ENCODE measurements around the gene KCTD20.

KCTD20 gene

DNA sequence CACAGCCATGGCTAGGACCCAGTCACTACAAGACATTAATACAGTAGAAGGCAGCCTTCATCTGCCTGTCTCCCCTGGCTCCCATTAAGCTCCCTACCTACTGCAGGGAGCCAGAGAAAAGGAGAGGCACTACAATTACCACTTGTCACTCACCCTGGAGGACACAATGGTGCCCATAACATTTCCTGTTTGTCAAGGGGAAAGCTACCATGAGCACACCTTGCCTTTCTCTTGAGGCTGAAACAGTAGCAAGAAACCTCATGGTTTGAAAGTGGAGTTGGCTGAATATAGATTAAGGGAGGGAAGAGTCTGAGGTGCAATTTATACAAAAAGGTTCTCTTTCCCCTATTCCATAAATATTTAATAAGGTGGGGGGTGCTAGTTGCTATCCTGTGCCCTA is 76.6 kb downstream of the KCTD20 start:
- POLR2A ChIA-PET, result no interaction called here
- H3K4me1 ChIP-seq (ENCODE audit: control insufficient read depth, insufficient read depth, low read length), result no peaks in the 10 kb centered on the region
- CTCF ChIA-PET, result interaction anchor here (0.6 to 2.0 kb wide), 4 partner anchors 12 to 947 kb away, joined by 3 to 5 read pairs (median 4); no protein-coding TSS in a partner anchor
- H3K4me3 ChIP-seq (ENCODE audit: low read depth, low read length), result no peak overlapping the region
- no peak overlapping the region for H3K27ac ChIP-seq (ENCODE audit: extremely low read depth, low read depth, low read length)
- TF ChIP-seq ZNF350 (tag by site-specific recombination; IDR thresholded peaks at IDR 0.05) (no peak), MEIS1 (CRISPR knock-in tag; IDR thresholded peaks at IDR 0.05; ENCODE audit: borderline replicate concordance) (0 out of 2 replicates have a peak, but pooled peaks have one; percentile 35)
- no peaks in the 10 kb centered on the region for H3K9me3 ChIP-seq (ENCODE audit: control insufficient read depth, insufficient read depth, low read depth, low read length)
- H3K36me3 ChIP-seq (ENCODE audit: control insufficient read depth in 2 of 2, insufficient read depth in 1 of 2, low read length in 2 of 2), result peaks cover 20 to 78% of the 10 kb centered on the region in 2 experiments

DNA sequence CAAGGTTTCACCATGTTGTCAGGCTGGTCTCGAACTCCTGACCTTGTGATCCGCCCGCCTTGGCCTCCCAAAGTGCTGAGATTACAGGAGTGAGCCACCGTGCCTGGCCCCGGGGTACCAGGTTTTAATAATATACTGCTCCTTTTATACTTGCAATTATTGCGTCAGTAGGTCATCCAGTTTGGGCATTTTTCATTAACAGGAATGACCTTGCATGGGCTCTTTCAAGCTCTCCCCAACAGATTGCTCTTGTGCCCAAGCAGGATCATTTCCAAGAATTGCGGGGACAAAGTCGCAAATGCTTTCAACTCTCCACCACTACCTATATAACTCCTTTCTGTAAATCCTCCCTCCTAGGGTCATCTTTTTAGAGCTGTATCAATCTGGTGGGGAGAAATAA is 80.7 kb downstream of the KCTD20 start:
- no peak overlapping the region for H3K4me3 ChIP-seq (ENCODE audit: low read depth, low read length)
- no peak overlapping the region for H3K27ac ChIP-seq (ENCODE audit: extremely low read depth, low read depth, low read length)
- H3K36me3 ChIP-seq (ENCODE audit: control insufficient read depth in 2 of 2, insufficient read depth in 1 of 2, low read length in 2 of 2), result peaks cover 20 to 64% of the 10 kb centered on the region in 2 experiments
- H3K4me1 ChIP-seq (ENCODE audit: control insufficient read depth, insufficient read depth, low read length), result no peaks in the 10 kb centered on the region
- POLR2A ChIA-PET, result no interaction called here
- TF ChIP-seq ZEB2 (tag by site-specific recombination; IDR thresholded peaks at IDR 0.05) (no peak), SETDB1 (IDR thresholded peaks at IDR 0.05; ENCODE audit: insufficient read length, low read length) (no peak), ZNF747 (tag by site-specific recombination; IDR thresholded peaks at IDR 0.05) (no peak), ZNF175 (tag by site-specific recombination; IDR thresholded peaks at IDR 0.05) (no peak), KLF10 (tag by site-specific recombination; IDR thresholded peaks at IDR 0.05) (no peak), ZNF37A (tag by site-specific recombination; IDR thresholded peaks at IDR 0.05) (no peak), ZFP41 (tag by site-specific recombination; IDR thresholded peaks at IDR 0.05; ENCODE audit: borderline replicate concordance) (no peak), ZNF560 (tag by site-specific recombination; IDR thresholded peaks at IDR 0.05; ENCODE audit: borderline replicate concordance) (no peak), ZNF140 (tag by site-specific recombination; IDR thresholded peaks at IDR 0.05) (no peak), ZNF561 (tag by site-specific recombination; IDR thresholded peaks at IDR 0.05; ENCODE audit: borderline replicate concordance) (no peak), ZFP37 (tag by site-specific recombination; IDR thresholded peaks at IDR 0.05) (no peak), RBAK (tag by site-specific recombination; IDR thresholded peaks at IDR 0.05) (no peak), ZNF248 (tag by site-specific recombination; IDR thresholded peaks at IDR 0.05) (no peak), KLF16 (tag by site-specific recombination; IDR thresholded peaks at IDR 0.05) (no peak), ZBTB7A (tag by site-specific recombination; IDR thresholded peaks at IDR 0.05; ENCODE audit: low read depth) (no peak), IKZF3 (tag by site-specific recombination; IDR thresholded peaks at IDR 0.05) (no peak)
- TF ChIP-seq, protein P1, sequence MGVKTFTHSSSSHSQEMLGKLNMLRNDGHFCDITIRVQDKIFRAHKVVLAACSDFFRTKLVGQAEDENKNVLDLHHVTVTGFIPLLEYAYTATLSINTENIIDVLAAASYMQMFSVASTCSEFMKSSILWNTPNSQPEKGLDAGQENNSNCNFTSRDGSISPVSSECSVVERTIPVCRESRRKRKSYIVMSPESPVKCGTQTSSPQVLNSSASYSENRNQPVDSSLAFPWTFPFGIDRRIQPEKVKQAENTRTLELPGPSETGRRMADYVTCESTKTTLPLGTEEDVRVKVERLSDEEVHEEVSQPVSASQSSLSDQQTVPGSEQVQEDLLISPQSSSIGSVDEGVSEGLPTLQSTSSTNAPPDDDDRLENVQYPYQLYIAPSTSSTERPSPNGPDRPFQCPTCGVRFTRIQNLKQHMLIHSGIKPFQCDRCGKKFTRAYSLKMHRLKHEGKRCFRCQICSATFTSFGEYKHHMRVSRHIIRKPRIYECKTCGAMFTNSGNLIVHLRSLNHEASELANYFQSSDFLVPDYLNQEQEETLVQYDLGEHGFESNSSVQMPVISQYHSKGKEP (tag by site-specific recombination; IDR thresholded peaks at IDR 0.05), result no peak
- TF ChIP-seq, protein P2, sequence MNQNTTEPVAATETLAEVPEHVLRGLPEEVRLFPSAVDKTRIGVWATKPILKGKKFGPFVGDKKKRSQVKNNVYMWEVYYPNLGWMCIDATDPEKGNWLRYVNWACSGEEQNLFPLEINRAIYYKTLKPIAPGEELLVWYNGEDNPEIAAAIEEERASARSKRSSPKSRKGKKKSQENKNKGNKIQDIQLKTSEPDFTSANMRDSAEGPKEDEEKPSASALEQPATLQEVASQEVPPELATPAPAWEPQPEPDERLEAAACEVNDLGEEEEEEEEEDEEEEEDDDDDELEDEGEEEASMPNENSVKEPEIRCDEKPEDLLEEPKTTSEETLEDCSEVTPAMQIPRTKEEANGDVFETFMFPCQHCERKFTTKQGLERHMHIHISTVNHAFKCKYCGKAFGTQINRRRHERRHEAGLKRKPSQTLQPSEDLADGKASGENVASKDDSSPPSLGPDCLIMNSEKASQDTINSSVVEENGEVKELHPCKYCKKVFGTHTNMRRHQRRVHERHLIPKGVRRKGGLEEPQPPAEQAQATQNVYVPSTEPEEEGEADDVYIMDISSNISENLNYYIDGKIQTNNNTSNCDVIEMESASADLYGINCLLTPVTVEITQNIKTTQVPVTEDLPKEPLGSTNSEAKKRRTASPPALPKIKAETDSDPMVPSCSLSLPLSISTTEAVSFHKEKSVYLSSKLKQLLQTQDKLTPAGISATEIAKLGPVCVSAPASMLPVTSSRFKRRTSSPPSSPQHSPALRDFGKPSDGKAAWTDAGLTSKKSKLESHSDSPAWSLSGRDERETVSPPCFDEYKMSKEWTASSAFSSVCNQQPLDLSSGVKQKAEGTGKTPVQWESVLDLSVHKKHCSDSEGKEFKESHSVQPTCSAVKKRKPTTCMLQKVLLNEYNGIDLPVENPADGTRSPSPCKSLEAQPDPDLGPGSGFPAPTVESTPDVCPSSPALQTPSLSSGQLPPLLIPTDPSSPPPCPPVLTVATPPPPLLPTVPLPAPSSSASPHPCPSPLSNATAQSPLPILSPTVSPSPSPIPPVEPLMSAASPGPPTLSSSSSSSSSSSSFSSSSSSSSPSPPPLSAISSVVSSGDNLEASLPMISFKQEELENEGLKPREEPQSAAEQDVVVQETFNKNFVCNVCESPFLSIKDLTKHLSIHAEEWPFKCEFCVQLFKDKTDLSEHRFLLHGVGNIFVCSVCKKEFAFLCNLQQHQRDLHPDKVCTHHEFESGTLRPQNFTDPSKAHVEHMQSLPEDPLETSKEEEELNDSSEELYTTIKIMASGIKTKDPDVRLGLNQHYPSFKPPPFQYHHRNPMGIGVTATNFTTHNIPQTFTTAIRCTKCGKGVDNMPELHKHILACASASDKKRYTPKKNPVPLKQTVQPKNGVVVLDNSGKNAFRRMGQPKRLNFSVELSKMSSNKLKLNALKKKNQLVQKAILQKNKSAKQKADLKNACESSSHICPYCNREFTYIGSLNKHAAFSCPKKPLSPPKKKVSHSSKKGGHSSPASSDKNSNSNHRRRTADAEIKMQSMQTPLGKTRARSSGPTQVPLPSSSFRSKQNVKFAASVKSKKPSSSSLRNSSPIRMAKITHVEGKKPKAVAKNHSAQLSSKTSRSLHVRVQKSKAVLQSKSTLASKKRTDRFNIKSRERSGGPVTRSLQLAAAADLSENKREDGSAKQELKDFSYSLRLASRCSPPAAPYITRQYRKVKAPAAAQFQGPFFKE (tag by site-specific recombination; IDR thresholded peaks at IDR 0.05; ENCODE audit: borderline replicate concordance), result no peak
- CTCF ChIA-PET, result no interaction called here
- H3K9me3 ChIP-seq (ENCODE audit: control insufficient read depth, insufficient read depth, low read depth, low read length), result no peaks in the 10 kb centered on the region
